Measurements from ENCODE around the gene SLC12A7. TPM values are rescaled to one million over a fixed set of nuclear protein-coding genes. Genes with fewer than 3 reads are reported as not detected.
"Not testable (repeated sequence)": the region's sequence is repeated elsewhere in the genome, so short reads cannot be mapped to it uniquely, and the experiment has no call there.

The SLC12A7 gene
- total and polyA plus RNA-seq, 2 donors (not counting 1 experiment from before 2014, with no cell fraction given): 2.9 to 23.9 TPM

DNA sequence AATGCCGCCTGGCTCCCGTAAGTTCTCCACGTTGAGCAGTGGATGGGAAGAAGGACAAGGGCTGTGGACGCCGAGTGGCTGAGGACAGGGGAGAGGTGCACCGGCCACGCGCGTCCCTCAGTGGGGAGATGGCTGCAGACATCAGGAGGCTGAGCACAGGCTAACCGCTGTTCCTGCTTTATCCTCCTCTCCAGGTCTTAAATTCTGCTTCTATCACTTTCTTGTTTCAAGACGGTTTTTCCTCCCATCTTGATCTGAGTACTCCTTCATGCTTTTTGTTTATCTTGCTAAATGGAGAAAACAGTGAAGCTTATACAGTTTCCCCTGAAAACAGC lies 47.4 kb upstream of the SLC12A7 start:
- DNase-seq (ENCODE audit: low read depth in 2 of 2): no peak
- Histone ChIP-seq H3K4me2 (ENCODE audit: extremely low read depth, insufficient read depth, low read length) (no peak overlapping the region), H4K20me1 (ENCODE audit: control insufficient read depth, extremely low read depth, insufficient read depth, low read length) (no peaks in the 10 kb centered on the region), H3K9ac (ENCODE audit: insufficient read depth, low read length) (no peak overlapping the region), H2AFZ (ENCODE audit: low read length) (no peak overlapping the region), H3K79me2 (ENCODE audit: control insufficient read depth, insufficient read depth, low read length) (no peaks in the 10 kb centered on the region), H3K36me3 (ENCODE audit: control insufficient read depth, insufficient read depth, low read length) (no peaks in the 10 kb centered on the region), H3K4me3 (replicated peaks in 1 of 4; ENCODE audit: control extremely low read depth in 1 of 4, insufficient read depth in 1 of 4, low read depth in 3 of 4, low read length in 4 of 4) (no peak overlapping the region), H3K9me3 (ENCODE audit: control insufficient read depth, insufficient read depth, low read depth, low read length) (no peaks in the 10 kb centered on the region), H3K27ac (ENCODE audit: insufficient read depth, low read length) (no peak overlapping the region), H3K4me1 (ENCODE audit: control insufficient read depth, extremely low read depth, insufficient read depth, low read length) (no peaks in the 10 kb centered on the region), H3K27me3 (ENCODE audit: control insufficient read depth, insufficient read depth, low read length) (peaks cover 14% of the 10 kb centered on the region)
- TF ChIP-seq, protein P1, sequence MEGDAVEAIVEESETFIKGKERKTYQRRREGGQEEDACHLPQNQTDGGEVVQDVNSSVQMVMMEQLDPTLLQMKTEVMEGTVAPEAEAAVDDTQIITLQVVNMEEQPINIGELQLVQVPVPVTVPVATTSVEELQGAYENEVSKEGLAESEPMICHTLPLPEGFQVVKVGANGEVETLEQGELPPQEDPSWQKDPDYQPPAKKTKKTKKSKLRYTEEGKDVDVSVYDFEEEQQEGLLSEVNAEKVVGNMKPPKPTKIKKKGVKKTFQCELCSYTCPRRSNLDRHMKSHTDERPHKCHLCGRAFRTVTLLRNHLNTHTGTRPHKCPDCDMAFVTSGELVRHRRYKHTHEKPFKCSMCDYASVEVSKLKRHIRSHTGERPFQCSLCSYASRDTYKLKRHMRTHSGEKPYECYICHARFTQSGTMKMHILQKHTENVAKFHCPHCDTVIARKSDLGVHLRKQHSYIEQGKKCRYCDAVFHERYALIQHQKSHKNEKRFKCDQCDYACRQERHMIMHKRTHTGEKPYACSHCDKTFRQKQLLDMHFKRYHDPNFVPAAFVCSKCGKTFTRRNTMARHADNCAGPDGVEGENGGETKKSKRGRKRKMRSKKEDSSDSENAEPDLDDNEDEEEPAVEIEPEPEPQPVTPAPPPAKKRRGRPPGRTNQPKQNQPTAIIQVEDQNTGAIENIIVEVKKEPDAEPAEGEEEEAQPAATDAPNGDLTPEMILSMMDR (conservative IDR thresholded peaks at IDR 0.05 in 1 of 2, IDR thresholded peaks at IDR 0.05 in 1 of 2; ENCODE audit: low read depth in 1 of 2, low read length in 2 of 2): no peak
- TF ChIP-seq EZH2 (IDR thresholded peaks at IDR 0.05; ENCODE audit: low read length, missing control alignments): no peak

DNA sequence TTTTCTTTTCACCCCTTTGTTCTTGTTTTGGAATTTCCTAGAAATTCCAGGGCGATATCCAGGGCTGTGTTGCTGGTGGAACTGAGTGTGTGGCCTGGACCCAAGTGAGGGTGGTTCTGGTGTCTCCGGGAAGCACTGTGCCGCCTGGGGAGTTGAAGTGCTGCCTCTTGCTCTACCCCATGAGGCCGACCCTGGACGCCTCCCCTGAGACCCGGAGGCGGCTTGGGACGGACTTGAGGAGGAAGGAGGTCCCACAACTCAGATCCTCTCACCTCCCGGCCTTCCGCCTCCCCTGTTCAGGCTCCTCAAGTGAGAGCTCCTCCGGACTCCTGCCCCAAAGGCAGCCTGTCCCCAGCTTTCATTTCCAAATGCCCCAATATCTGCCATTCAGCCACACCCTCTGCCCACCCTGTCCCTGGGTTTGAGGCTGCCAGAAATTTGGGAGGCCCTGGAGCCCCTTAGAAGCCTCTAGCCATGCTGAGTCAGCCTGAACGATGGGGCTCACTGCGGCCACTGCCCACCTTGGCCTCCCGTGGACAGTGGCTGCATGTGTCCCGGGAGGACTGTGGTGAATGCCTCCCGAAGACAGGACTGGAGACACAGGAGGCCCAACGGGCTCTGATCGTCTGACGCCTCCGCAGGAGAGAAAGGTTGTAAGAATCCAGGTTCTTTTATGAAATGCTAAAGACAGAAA lies 46.9 kb upstream of the SLC12A7 start:
- H3K4me3 ChIP-seq (replicated peaks in 1 of 4; ENCODE audit: control extremely low read depth in 1 of 4, insufficient read depth in 1 of 4, low read depth in 3 of 4, low read length in 4 of 4): no peak overlapping the region
- H3K9me3 ChIP-seq (ENCODE audit: control insufficient read depth, insufficient read depth, low read depth, low read length): no peaks in the 10 kb centered on the region
- no peak for DNase-seq (ENCODE audit: low read depth in 2 of 2)
- no peaks in the 10 kb centered on the region for H3K36me3 ChIP-seq (ENCODE audit: control insufficient read depth, insufficient read depth, low read length)
- TF ChIP-seq, protein P1 (conservative IDR thresholded peaks at IDR 0.05 in 1 of 2, IDR thresholded peaks at IDR 0.05 in 1 of 2; ENCODE audit: low read depth in 1 of 2, low read length in 2 of 2): no peak
- TF ChIP-seq EZH2 (IDR thresholded peaks at IDR 0.05; ENCODE audit: low read length, missing control alignments): no peak
- H3K9ac ChIP-seq (ENCODE audit: insufficient read depth, low read length): no peak overlapping the region
- H3K27me3 ChIP-seq (ENCODE audit: control insufficient read depth, insufficient read depth, low read length): peaks cover 14% of the 10 kb centered on the region
- H3K4me1 ChIP-seq (ENCODE audit: control insufficient read depth, extremely low read depth, insufficient read depth, low read length): no peaks in the 10 kb centered on the region
- no peaks in the 10 kb centered on the region for H4K20me1 ChIP-seq (ENCODE audit: control insufficient read depth, extremely low read depth, insufficient read depth, low read length)
- no peak overlapping the region for H2AFZ ChIP-seq (ENCODE audit: low read length)
- H3K79me2 ChIP-seq (ENCODE audit: control insufficient read depth, insufficient read depth, low read length): no peaks in the 10 kb centered on the region
- no peak overlapping the region for H3K4me2 ChIP-seq (ENCODE audit: extremely low read depth, insufficient read depth, low read length)
- no peak overlapping the region for H3K27ac ChIP-seq (ENCODE audit: insufficient read depth, low read length)

DNA sequence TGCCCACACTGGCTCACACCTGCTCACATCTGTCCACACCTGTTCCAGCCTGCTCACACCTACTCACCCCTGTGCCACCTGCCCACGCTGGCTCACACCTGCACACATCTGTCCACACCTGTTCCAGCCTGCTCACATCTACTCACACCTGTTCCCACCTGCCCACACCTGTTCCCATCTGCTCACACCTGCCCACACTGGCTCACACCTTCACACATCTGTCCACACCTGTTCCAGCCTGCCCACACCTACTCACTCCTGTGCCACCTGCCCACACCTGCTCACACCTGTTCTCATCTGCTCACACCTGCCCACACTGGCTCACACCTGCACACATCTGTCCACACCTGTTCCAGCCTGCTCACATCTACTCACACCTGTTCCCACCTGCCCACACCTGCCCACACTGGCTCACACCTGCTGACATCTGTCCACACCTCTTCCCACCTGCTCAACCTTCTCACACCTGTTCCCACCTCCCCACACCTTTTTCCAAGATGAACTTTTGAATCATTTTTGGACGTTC lies 45.7 kb upstream of the SLC12A7 start:
- H3K79me2 ChIP-seq (ENCODE audit: control insufficient read depth, insufficient read depth, low read length); H2AFZ ChIP-seq (ENCODE audit: low read length); H3K27ac ChIP-seq (ENCODE audit: insufficient read depth, low read length); H3K4me1 ChIP-seq (ENCODE audit: control insufficient read depth, extremely low read depth, insufficient read depth, low read length); H3K9ac ChIP-seq (ENCODE audit: insufficient read depth, low read length); DNase-seq (ENCODE audit: low read depth in 2 of 2); H3K36me3 ChIP-seq (ENCODE audit: control insufficient read depth, insufficient read depth, low read length); H3K4me2 ChIP-seq (ENCODE audit: extremely low read depth, insufficient read depth, low read length); H3K9me3 ChIP-seq (ENCODE audit: control insufficient read depth, insufficient read depth, low read depth, low read length); H4K20me1 ChIP-seq (ENCODE audit: control insufficient read depth, extremely low read depth, insufficient read depth, low read length); H3K4me3 ChIP-seq (replicated peaks in 1 of 4; ENCODE audit: control extremely low read depth in 1 of 4, insufficient read depth in 1 of 4, low read depth in 3 of 4, low read length in 4 of 4): not testable (repeated sequence)
- H3K27me3 ChIP-seq (ENCODE audit: control insufficient read depth, insufficient read depth, low read length): peaks cover 14% of the 10 kb centered on the region
